Gastroesophageal sphincter (tissue), 4 donors: ENCODE results near the gene FAM229A. TPM values are rescaled to one million over a fixed set of nuclear protein-coding genes. Genes with fewer than 3 reads are reported as not detected.

ENCODE experiments used
- ATAC-seq: fragments of 150-250 bp; one replicate; pipeline ENCODE4 v1.9.1; 2016; ENCODE audit warnings: mild to moderate bottlenecking, moderate library complexity
- H3K27ac ChIP-seq, 4 donors: fragments of 200-600 bp; sonication (generic) in 3 of 4; 1 replicate in 3 of 4; 2 replicates in 1 of 4; pipeline ENCODE4 v1.5.1; 2016 to 2019
- H3K27me3 ChIP-seq: fragments of 200-600 bp; sonication (generic); one replicate; pipeline ENCODE4 v1.5.1; 2019
- H3K36me3 ChIP-seq, 2 donors: fragments of 200-600 bp; sonication (generic); one replicate each; pipeline ENCODE4 v1.5.1; 2019; ENCODE audit warnings: control low read depth in 1 of 2
- H3K4me1 ChIP-seq, 3 donors: fragments of 200-600 bp; sonication (generic); 1 replicate in 2 of 3; 2 replicates in 1 of 3; pipeline ENCODE4 v1.5.1; 2016 to 2019; ENCODE audit warnings: control low read depth in 2 of 3
- H3K4me3 ChIP-seq, 2 donors: fragments of 200-600 bp; sonication (generic); one replicate each; pipeline ENCODE4 v1.5.1; 2019; ENCODE audit warnings: mild to moderate bottlenecking in 1 of 2, moderate library complexity in 1 of 2
- H3K9me3 ChIP-seq, 3 donors: fragments of 200-600 bp; sonication (generic); one replicate each; pipeline ENCODE4 v1.5.1; 2017 to 2019; ENCODE audit warnings: control low read depth in 2 of 3
- EP300 ChIP-seq: sonication (generic); formaldehyde crosslinking; IDR thresholded peaks from one replicate; pipeline ENCODE4 v1.6.1; 2017; ENCODE audit warnings: antibody characterized with exemption, mild to moderate bottlenecking
- POLR2A ChIP-seq, 2 donors: fragments of 450-650 bp; IDR thresholded peaks; one replicate each; pipeline ENCODE4 v1.6.1; 2017; ENCODE audit warnings: antibody characterized with exemption in 2 of 2, mild to moderate bottlenecking in 2 of 2, moderate library complexity in 1 of 2
- POLR2AphosphoS5 ChIP-seq: sonication (generic); formaldehyde crosslinking; IDR thresholded peaks from one replicate; pipeline ENCODE4 v1.6.1; 2017; ENCODE audit warnings: antibody characterized with exemption
- WGBS, 2 donors: methylation state at CpG; one replicate each; pipeline ENCODE4 v1.1.5; 2018; ENCODE audit warnings: low coverage in 1 of 2; 5-methylcytosine and 5-hydroxymethylcytosine counted together
- total RNA-seq, 4 donors: library from RNA; depleted of rRNA; stranded (reverse); fragments of >200 nt; gene quantifications; one replicate each; pipeline ENCODE4 v1.1.0, GENCODE V29; 2016
- TF ChIP-seq, protein P1 (sequence below), 4 experiments: fragments of 200-600 bp in 2 of 4; fragments of 450-650 bp in 2 of 4; sonication (generic) in 1 of 4; IDR thresholded peaks; one replicate each; pipeline ENCODE4 v1.5.1; 2017 to 2019; ENCODE audit warnings: antibody characterized with exemption in 4 of 4, mild to moderate bottlenecking in 2 of 4, moderate library complexity in 2 of 4

FAM229A gene
- total RNA-seq, 4 donors from 2014 or later, result 0.74 to 7.6 (median 4.9) TPM

DNA sequence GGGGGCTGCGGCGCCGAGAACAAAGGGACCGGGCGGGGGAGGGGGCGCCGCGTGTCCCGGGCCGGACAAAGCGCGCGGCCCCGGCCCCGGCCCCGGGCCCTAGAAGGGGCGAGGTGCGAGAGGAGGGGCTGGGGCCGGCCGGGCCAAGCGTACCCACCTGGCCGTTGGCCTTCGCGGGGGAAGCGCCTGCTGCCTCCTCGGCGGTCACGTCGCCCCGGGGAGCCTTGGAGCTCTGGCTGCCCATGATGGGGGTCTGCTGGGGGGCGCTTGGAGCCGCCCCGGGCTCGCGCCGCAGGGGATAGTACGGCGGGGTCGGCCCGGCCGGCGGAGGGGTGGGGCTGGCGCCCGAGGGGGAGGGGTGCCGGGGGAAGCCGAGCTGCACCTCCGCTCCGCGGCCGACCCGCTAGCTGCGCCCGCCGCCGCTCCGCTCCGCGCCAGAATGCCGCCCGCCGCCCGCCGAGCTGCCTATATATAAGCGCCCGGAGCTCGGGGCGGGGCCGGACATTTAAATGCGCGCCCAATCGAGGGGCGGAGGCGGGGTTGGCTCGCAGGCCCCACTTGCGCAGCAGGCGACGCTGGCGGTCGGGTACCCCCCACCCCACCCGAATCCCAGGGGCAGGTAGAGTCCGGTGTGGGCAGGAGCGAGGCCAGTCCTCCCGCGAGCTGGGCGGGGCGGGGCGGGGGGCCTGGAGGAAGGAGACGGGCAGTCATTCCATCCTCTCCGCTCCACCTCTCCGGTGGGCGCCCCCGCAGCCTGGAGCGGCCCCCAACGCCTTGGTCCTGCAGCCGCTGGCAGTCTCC lies 26.3 kb downstream of the FAM229A start, which contains the start of gene MARCKSL1:
TSS of gene MARCKSL1 (minus strand) at position 444 of the 801 bp plus-strand sequence. CDS start at position 244, 200 bp downstream.
- H3K27me3 ChIP-seq, result no peaks in the 10 kb centered on the region
- peak; percentile 78 for ATAC-seq
- peak within 1 kb of the TSS in 3 of 4 donors; percentile 62 to 82 (median 67) for H3K27ac ChIP-seq
- peaks cover 0 to 47% (median 17%) of the 10 kb centered on the region in 3 donors for H3K4me1 ChIP-seq
- H3K36me3 ChIP-seq, result peaks cover 0 to 26% of the 10 kb centered on the region in 2 donors
- no CpG with 5 or more reads among the region's 95 CpGs for WGBS, 2 donors
- H3K4me3 ChIP-seq, result peak within 1 kb of the TSS; percentile 47 to 73
- H3K9me3 ChIP-seq, result no peaks in the 10 kb centered on the region
- TF ChIP-seq POLR2AphosphoS5 (peak; percentile 66), POLR2A (IDR thresholded peaks at IDR 0.05) (peak; percentile 71 to 88), EP300 (no peak)
- TF ChIP-seq, protein P1, sequence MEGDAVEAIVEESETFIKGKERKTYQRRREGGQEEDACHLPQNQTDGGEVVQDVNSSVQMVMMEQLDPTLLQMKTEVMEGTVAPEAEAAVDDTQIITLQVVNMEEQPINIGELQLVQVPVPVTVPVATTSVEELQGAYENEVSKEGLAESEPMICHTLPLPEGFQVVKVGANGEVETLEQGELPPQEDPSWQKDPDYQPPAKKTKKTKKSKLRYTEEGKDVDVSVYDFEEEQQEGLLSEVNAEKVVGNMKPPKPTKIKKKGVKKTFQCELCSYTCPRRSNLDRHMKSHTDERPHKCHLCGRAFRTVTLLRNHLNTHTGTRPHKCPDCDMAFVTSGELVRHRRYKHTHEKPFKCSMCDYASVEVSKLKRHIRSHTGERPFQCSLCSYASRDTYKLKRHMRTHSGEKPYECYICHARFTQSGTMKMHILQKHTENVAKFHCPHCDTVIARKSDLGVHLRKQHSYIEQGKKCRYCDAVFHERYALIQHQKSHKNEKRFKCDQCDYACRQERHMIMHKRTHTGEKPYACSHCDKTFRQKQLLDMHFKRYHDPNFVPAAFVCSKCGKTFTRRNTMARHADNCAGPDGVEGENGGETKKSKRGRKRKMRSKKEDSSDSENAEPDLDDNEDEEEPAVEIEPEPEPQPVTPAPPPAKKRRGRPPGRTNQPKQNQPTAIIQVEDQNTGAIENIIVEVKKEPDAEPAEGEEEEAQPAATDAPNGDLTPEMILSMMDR (IDR thresholded peaks at IDR 0.05), result no peak

DNA sequence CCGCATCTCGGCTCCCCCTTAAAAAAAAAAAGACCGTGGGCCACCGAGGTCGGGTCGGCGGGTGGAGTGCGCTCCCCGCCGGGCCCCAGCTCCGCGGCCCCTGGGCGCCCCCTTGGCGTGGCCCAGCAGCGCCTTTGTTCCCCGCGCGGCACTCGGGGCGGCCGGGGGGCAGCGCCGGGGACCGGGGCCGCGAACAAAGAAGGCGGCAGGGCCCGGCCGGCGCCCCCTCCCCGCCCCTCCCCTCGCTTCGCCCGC lies 26.8 kb downstream of the FAM229A start:
- no CpG with 5 or more reads among the region's 34 CpGs for WGBS, 2 donors
- peak overlapping the region in 3 of 4 donors; percentile 62 to 82 (median 67) for H3K27ac ChIP-seq

DNA sequence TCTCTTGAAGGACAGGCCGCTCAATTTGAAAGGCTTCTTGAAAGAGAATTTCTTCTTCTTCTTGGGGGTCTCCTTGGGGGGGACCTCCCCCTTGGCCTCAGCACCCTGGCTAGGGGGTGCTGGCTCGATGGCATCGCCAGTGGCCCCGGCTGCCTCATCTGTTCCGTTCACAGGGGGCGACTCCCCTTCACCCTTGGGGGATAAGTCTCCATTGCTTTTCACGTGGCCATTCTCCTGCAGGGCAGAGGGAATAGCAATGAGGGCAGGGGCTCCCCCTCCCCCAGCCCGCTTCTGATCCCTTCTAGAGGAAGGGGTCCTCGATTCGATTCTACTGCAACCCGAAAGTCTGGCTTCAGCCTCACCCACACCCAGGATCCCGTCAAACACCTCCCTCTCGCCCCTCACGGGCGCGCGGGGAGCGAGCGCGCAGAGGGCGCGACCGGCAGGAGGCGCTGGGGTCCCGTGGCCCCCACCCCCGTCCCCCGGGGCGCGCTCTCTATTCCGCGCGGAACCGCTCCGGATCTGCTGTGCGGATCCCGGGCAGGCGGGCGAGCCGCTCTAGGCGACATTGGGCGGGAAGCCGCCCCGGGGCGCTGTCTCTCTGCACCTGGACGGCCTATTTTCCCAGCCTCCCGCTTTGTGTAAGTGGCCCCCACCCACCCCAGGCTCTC lies 27.3 kb downstream of the FAM229A start:
- 60% methylated on average over 1 of the region's 46 CpGs; no CpG with 5 or more reads in 1 of the 2 donors for WGBS, 2 donors
- peak overlapping the region in 3 of 4 donors; percentile 62 to 82 (median 67) for H3K27ac ChIP-seq
- H3K36me3 ChIP-seq, result peaks cover 0 to 36% of the 10 kb centered on the region in 2 donors
- peak; percentile 52 for ATAC-seq
- no peaks in the 10 kb centered on the region for H3K27me3 ChIP-seq
- peaks cover 0 to 47% (median 17%) of the 10 kb centered on the region in 3 donors for H3K4me1 ChIP-seq
- H3K4me3 ChIP-seq, result peak overlapping the region; percentile 47 to 73
- TF ChIP-seq EP300 (no peak), POLR2A (IDR thresholded peaks at IDR 0.05) (no peak), POLR2AphosphoS5 (no peak)
- TF ChIP-seq, protein P1 (IDR thresholded peaks at IDR 0.05), result peak in 3 of 4 experiments; percentile 51 to 88 (median 71)
- H3K9me3 ChIP-seq, result no peaks in the 10 kb centered on the region

More for the DNA sequence above, 26.8 kb downstream of the FAM229A start:
- Histone ChIP-seq H3K27me3 (no peaks in the 10 kb centered on the region), H3K36me3 (peaks cover 0 to 31% of the 10 kb centered on the region in 2 donors), H3K9me3 (no peaks in the 10 kb centered on the region), H3K4me1 (peaks cover 0 to 47% (median 17%) of the 10 kb centered on the region in 3 donors), H3K4me3 (peak overlapping the region; percentile 47 to 73)
- TF ChIP-seq EP300, result no peak
- TF ChIP-seq, protein P1 (IDR thresholded peaks at IDR 0.05), result no peak
- ATAC-seq, result no peak

DNA sequence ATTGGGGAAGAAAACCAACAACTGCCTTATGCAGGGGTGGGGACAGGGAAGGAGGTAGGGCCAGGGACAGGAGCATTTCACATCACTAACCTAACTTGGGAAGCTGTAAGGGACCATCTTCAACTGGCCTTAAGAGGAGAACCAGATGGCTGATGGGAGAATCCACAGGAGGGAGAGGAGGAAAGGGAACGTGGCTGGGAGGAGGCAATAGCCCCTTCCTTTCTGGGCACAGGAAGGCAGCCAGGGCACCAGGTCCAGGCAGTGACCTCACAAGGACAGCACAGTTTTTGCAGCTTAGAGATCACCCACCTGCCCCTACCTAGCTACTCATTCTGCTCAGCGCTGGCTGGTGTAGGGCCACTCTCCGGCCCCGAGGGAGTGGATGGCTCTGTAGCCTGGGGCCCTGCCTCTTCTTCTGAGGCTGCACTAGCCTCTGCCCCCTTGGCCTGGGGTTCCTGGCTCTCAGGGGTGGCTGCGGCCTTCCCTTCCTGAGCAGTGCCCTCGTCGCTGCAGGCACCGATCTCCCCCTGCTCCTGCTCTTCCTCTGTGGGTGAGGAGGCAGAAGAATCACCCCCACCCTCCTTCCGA lies 27.9 kb downstream of the FAM229A start:
- TF ChIP-seq EP300 (no peak), POLR2A (IDR thresholded peaks at IDR 0.05) (no peak), POLR2AphosphoS5 (no peak)
- TF ChIP-seq, protein P1 (IDR thresholded peaks at IDR 0.05), result no peak
- H3K4me1 ChIP-seq, result peaks cover 0 to 47% (median 17%) of the 10 kb centered on the region in 3 donors
- 43 to 76% methylated on average over 3 to 4 of the region's 9 CpGs for WGBS, 2 donors
- ATAC-seq, result no peak
- no peaks in the 10 kb centered on the region for H3K27me3 ChIP-seq
- peak overlapping the region in 1 of 4 donors; percentile 82 for H3K27ac ChIP-seq
- peak overlapping the region in 1 of 2 donors; percentile 73 for H3K4me3 ChIP-seq
- H3K36me3 ChIP-seq, result peaks cover 0 to 42% of the 10 kb centered on the region in 2 donors
- H3K9me3 ChIP-seq, result no peaks in the 10 kb centered on the region
